Measurements from ENCODE around the gene ZNF548.
"Not testable (repeated sequence)": the region's sequence is repeated elsewhere in the genome, so short reads cannot be mapped to it uniquely, and the experiment has no call there.

ZNF548 gene

DNA sequence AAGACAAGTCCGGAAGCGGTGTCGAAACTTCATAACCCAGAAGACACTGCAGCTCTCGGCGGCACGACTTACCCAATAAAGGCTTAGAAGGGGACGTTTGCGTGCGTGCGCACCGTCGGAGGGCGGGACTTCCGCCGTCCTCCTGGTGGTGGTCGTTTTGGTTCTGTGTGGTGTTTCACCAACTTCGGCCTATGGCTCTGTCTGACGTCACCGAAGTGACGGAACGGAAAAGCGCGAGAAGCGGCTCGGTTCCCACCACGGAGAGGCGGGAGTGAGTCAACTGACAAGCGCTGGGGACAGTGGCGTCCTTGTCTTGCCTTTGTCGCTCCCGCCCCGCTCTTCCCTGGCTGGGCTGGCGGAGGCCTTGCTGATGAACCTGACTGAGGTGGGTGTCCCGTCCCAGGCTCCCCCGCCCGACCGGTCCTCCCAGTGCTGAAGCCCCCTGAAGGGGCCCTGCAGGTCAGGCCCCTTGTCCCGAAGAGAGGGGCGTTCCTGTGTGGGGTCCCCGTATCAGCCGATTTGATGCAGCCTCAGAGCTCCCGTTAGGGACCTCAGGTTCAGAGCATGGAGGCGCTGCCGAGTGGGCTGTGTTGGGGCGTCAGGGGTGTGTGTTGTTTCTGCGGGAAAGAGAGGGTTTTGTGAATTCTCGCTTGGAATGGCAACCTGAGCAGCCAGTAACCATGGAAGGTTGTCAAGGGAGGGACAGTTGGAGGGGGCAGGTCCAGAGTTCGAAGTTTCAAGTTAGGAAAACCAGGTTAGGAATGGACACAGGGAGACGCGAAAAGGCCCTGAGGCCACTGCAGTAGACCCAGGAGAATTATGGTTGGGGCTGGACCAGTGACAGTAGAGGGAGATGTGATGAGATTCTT is at the start of gene ZNF548:
TSS of gene ZNF548 (plus strand) at position 125 of the 869 bp plus-strand sequence. CDS start at position 371, 246 bp downstream.
- in situ Hi-C loops (cut with MboI; ENCODE audit: low sequenced_read_pairs): no loop called here

DNA sequence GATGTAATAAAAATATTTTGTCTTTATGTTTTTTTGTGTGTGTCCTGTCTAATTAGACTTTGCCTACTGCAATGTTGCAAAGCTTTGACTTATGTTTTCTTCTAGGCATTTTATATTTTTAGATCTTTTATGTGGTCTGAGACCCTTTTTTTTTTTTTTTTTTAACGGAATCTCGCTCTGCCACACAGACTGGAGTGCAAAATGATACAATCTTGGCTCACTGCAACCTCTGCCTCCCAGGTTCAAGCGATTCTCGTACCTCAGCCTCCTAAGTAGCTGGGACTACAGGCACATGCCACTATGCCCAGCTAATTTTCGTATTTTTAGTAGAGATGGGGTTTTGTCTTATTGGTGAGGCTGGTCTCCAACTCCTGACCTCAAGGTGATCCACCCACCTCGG is 47.1 kb upstream of the ZNF548 start:
- in situ Hi-C loops (cut with MboI; ENCODE audit: low sequenced_read_pairs): no loop called here

DNA sequence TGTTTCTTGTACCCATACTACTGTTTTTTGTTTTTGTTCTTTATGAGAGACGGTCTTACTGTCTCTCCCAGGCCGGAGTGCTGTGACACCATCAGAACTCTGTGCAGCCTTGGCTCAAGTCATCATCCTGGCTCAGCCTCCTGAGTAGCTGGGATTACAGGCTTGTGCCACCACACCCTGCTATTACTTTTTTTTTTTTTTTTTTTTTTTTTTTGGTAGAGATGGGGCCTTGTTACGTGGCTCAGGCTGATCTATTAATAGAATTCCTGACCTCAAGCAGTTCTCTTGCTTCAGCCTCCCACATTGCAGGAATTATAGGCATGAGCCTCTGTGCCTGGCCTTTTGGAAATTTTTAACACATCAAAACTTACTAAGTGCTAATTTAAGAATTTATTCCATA is 41.5 kb upstream of the ZNF548 start:
- in situ Hi-C loops (cut with MboI; ENCODE audit: low sequenced_read_pairs): no loop called here

DNA sequence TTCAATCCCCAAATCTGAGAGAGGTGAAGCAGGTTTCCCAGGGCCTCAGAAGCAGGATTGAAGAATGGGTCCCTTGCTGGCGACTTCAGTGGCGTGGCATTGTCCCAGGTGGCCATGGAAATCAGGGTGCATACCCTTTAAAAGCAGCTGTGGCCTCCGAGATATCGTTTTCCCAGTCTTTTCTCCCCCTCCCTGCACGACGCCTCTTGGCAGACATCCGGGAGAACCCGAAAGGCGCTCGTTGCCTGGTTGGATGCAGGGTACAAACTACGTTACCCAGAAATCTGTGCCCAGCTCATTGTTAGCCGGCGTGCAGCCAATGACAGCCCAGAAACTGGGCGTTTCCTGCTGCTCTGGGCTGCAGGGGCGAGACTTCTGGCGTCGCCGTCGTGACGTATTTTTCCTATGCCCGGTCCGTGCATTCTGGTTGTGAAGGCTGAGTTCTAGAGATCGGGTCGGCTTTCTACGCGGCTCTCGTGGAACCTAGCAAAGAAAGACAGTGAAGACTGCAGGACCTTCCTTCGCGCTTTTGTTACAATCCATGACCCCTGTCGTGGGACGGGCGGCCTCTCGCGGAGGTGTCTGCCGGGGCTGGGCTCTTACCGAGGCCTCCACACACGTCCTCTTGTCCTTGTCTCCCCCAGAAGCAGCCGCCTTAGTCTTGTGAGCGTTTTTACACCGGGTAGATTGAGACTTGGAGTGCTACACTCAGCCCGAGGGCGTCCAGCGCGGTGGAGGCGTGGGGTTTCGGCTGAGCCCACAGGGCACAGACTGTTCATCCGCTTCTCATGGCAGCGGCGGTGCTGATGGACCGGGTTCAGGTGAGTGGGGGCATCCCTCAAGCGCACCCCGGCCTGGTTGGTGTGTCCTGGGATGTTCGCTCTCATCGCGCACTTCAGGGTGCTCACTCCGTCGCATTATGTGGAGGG is 38.5 kb upstream of the ZNF548 start, which contains the start of gene ZNF304:
TSS of gene ZNF304 (plus strand) at position 395 of the 929 bp plus-strand sequence. CDS start at position 789, 394 bp downstream.
- in situ Hi-C loops (cut with MboI; ENCODE audit: low sequenced_read_pairs): no loop called here

DNA sequence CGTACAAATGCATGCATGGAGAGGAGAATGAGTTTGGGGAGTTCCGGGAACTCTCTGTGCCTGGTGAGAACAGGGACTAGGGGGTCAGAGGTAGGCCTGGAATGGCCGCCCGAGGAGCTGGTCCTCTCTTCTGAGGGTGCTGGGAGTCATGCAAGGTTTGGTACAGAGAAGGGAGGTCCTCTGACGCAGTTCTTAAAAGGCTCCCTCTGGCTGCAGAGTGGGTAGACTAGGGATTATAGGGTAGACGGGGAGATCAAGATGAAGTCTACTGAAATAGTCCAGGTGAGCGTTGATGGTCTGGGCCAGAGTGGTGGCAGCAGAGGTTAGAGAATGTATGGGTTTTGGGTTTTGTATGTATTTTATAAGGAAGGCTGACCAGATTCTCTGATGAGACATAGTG is 37.8 kb upstream of the ZNF548 start:
- in situ Hi-C loops (cut with MboI; ENCODE audit: low sequenced_read_pairs): no loop called here

DNA sequence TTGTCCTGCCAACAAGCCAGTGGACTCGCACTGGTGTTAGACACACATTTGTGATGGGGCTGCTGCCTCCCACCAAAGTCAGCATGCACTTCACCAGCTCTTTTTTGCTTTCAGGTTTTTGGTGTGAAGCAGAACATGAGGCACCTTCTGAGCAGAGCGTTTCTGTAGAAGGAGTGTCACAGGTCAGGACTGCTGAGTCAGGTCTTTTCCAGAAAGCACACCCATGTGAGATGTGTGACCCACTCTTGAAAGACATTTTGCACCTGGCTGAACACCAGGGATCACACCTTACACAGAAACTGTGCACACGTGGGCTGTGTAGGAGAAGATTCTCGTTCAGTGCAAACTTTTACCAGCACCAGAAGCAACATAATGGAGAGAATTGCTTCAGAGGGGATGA is 33.7 kb upstream of the ZNF548 start:
- in situ Hi-C loops (cut with MboI; ENCODE audit: low sequenced_read_pairs): no loop called here

DNA sequence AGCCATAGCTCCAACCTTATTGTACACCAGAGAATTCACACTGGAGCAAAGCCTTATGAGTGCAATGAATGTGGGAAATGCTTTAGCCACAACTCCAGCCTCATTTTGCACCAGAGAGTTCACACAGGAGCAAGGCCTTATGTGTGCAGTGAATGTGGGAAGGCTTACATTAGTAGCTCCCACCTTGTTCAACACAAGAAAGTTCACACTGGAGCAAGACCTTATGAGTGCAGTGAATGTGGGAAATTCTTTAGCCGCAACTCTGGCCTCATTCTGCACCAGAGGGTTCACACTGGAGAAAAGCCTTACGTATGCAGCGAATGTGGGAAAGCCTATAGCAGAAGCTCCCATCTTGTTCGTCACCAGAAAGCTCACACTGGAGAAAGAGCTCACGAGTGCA is 32.2 kb upstream of the ZNF548 start:
- in situ Hi-C loops (cut with MboI; ENCODE audit: low sequenced_read_pairs): no loop called here

DNA sequence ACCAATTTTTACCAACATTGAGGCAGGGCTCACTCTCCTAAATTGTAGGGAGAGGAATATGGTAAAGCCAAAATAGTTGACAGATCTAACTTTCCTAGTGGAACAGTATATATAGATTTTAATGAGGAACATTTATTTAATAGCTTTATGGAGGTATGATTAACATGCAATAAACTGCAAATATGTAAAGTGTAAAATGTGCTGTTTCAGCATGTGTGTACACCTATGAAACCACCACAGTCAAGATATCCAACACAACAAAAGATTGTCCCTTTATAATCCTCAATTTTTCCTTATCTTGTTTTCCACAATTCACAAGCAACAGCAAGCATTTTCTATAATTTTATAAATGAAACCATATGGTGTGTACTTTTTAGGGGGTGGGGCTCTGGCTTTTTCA is 30.4 kb upstream of the ZNF548 start:
- in situ Hi-C loops (cut with MboI; ENCODE audit: low sequenced_read_pairs): no loop called here

DNA sequence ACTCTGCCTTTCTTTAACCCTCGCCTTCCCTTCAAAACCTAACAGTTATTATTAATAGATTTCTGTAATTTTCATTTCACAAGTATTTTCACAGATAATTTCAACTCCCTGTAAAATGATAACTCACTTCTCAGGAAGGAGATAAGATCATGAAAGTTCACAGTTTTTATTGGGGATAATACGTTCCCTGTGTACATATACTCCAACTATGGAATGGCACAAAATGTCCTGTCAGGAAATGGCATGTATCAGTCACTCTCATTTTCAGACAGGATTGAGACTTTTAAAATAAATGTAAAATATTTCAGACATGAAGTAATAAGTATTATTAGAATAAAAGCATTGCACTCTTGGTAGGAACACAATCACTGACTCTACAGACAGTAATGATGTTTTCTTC is 27.2 kb upstream of the ZNF548 start:
- in situ Hi-C loops (cut with MboI; ENCODE audit: low sequenced_read_pairs): no loop called here

DNA sequence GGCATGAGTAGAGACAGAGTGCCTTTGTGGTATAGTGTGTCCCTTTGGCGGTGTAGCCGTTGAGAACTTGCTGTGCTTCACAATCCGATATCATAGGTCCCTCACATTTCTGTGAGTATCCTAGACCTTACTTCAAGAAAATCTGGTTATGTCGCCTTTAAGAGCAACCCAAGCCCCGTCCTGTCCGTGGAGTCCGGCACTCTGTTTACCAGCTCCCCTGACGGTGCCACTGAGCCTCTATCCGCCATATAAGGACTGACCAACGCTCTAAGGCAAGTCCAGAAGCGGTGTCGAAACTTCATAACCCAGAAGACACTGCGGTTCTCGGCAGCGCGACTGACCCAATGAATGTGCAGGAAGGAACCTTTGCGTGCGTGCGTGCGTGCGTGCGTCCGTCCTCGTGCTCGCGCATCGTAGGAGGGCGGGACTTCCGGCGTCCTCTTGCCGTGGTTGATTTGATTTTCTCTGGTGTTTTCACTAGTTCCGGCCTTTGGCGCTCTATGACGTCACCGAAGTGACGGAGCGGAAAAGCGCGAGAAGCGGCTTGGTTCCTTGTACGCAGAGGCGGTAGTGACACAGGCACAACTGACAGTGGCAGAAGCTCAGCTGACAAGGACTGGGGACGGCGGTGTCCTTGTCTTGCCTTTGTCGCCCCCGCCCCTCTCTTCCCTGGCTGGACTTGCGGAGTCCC is 26.5 kb upstream of the ZNF548 start, which contains the start of the genes TRAPPC2B and ZNF547:
TSS of gene TRAPPC2B (plus strand) at position 555 of the 691 bp plus-strand sequence. CDS start 1,283 bp downstream, outside the sequence.
TSS of gene ZNF547 (plus strand) at position 555 of the 691 bp plus-strand sequence. CDS start 5,005 bp downstream, outside the sequence.
- in situ Hi-C loops (cut with MboI; ENCODE audit: low sequenced_read_pairs): no loop called here

DNA sequence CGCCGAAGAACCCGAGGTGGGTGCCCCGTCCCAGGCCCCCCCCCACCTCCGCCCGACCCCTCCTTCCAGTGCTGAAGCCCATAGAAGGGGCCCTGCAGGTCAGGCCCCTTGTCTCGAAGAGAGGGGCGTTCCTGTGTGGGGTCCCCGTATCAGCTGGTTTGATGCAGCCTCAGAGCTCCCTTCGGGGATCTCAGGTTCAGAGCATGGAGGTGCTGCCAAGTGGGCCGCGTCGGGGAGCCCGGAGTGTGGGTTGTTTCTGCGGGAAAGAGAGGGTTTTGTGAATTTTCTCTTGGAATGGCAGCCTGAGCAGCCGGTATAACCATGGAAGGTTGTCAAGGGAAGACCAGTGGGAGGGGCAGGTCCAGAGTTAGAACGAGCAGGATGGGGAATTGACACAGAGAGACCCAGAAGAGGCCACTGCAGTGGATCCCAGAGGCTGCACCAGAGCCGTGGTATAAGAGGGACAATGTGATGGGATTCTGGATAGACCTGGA is 25.9 kb upstream of the ZNF548 start:
- in situ Hi-C loops (cut with MboI; ENCODE audit: low sequenced_read_pairs): no loop called here

DNA sequence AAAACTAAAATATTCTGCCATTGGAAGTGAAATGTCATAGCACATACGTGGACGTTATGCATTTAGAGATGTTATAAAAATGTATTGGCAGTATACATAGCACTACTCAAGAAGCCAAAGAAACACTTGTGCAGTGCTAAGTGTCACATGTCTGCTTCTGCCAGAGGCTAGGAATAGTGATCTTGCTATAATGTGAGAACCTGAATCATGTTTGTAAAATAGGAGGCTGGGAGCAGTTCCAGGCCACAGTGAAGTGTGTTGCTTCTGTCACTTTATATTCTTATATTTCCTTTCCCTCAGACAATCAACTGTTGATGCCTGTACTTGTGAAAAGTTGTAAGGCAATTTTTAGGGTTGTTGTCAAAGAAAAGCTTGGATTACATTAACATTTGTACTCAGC is 22.9 kb upstream of the ZNF548 start:
- in situ Hi-C loops (cut with MboI; ENCODE audit: low sequenced_read_pairs): no loop called here

DNA sequence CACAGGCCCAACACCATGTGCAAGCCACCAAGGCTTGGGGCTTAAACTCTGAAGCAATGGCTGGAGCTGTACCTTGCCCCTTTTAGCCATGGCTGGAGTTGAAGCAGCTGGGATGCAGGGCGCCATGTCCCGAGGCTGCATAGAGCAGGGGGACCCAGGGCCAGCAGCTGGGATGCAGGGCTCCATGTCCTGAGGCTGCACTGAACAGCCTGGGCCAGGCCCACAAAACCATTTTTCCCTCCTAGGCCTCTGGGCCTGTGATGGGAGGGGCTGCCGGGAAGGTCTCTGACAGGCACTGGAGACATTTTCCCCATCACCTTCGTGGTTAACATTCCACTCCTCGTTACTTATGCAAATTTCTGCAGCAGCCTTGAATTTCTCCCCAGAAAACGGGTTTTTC is 15.5 kb upstream of the ZNF548 start:
- in situ Hi-C loops (cut with MboI; ENCODE audit: low sequenced_read_pairs): no loop called here

DNA sequence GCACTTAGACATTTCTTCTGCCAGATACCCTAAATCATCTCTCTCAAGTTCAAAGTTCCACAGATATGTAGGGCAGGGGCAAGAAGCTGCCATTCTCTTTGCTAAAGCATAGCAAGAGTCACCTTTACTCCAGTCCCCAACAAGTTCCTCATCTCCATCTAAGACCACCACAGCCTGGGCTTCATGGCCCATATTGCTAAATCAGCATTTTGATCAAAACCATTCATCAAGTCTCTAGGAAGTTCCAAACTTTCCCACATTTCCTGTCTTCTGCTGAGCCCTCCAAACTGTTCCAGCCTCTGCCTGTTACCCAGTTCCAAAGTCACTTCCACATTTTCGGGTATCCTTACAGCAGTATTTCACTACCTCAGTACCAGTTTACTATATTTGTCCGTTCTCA is 15.0 kb upstream of the ZNF548 start:
- in situ Hi-C loops (cut with MboI; ENCODE audit: low sequenced_read_pairs): not testable (repeated sequence)

DNA sequence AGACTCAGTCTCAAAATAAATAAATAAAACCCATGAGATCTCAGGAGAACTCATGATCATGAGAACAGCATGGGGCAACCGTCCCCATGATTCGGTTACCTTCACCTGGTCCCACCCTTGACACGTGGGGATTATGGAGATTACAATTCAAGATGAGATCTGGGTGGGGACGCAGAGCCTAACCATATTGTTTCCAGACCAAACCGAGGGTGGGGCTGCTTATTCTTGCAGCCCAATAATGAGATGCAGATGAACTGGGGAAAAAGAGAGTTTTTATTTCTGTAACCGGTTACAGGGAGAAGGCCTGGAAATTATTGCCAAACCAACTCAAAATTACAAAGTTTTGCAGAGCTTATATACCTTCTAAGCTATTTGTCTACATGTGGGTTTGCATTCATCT is 13.5 kb upstream of the ZNF548 start:
- in situ Hi-C loops (cut with MboI; ENCODE audit: low sequenced_read_pairs): no loop called here

DNA sequence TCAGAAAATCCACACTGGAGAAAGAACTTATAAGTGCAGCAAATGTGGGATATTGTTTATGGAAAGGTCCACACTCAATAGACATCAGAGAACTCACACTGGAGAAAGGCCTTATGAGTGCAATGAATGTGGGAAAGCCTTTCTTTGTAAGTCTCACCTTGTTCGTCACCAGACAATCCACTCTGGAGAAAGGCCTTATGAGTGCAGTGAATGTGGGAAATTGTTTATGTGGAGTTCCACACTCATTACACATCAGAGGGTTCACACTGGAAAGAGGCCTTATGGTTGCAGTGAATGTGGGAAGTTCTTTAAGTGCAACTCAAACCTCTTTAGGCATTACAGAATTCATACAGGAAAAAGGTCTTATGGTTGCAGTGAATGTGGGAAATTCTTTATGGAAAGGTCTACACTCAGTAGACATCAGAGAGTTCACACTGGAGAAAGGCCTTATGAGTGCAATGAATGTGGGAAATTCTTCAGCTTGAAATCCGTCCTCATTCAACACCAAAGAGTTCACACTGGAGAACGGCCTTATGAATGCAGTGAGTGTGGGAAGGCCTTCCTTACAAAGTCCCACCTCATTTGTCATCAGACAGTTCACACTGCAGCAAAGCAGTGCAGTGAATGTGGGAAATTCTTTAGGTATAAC is 12.0 kb upstream of the ZNF548 start:
- in situ Hi-C loops (cut with MboI; ENCODE audit: low sequenced_read_pairs): no loop called here

DNA sequence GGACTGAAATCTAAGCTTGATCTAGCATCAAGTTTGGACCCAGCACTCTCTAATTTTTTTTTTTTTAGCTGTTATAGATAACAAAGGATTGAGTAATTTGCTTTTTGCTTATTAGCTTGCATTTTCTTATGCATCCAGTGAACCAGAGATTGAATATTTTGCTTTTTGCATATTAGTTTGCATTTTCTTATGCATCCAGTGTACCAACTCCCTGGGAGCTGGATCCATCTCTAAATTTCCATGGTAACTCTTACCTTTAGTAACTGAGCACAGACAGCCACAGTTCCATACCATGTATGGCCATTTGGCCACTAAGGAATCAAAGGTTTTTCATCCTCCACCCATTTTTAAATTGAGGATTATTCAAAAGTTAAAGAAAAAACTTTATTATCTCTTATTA is 8.7 kb upstream of the ZNF548 start:
- in situ Hi-C loops (cut with MboI; ENCODE audit: low sequenced_read_pairs): no loop called here

DNA sequence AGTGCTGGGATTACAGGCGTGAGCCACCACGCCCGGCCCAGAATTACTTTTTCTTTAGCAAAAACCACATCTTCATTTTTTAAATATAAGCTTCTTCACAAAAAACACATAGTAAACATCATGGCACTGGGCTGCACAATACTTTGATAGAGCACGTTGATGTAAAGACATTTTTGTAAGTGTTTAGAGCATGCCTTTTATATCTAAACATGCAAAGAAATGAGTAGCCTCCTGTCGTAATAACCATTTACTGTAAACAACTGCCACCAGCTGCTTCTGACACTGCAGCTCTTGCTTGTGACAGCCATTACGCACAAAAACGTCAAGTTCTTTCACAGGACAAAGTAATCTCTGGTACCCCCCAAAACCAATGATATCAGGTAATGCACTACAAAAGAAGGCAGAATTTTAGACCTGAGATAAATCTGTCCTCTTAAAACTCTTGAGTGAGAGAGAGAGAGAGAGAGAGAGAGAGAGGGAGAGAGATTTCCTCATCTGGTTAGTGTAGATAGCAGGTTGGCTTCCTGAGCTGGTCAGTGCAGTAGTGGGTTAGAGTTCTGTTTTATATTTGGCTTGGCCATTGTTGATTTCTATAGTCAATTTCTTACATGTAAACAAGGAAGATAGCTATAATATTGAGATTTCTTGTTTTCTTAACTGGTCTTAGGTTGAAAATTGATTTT is 6.7 kb upstream of the ZNF548 start:
- in situ Hi-C loops (cut with MboI; ENCODE audit: low sequenced_read_pairs): no loop called here

DNA sequence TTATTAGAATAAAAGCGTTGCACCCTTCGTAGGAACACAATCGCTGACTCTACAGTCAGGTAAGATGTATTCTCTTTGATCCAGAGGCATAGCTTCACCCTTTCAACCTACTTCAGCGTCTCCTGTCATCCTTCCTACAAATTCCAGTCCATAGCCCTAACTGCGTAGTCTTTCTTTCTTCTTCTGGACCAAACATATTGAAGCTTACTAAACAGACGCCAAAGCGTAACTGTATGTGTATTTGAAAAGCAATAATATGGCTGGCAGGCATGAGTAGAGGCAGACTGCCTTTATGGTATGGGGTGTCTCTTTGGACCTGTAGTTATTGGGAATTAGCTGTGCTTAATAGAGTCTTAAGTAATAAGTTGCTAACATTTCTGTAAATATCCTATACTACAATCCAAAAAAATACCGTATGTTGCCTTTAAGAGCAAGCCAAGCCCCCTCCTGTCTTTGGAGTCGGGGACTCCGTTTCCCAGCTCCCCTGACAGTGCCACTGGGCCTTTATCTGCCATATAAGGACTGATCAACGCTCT is 392 bp upstream of the ZNF548 start:
- in situ Hi-C loops (cut with MboI; ENCODE audit: low sequenced_read_pairs): no loop called here
